OCI-LY7 (cell line): ENCODE data around the gene FAM170B. TPM values are rescaled to one million over a fixed set of nuclear protein-coding genes. Genes with fewer than 3 reads are reported as not detected.

Experiments used
- BruUV-seq: library from RNA; stranded (reverse); fragments of 400-500 nt; replicated peaks from 2 replicates; lab custom pipeline; 2021; lab: Mats Ljungman, UMichigan
- CTCF ChIA-PET: fragments of 300-600 bp; sonication (Branson Sonifier 250); formaldehyde crosslinking; loops from one replicate; lab custom pipeline; 2022; ENCODE audit warnings: antibody characterized with exemption; ENCODE audit not compliant: unreplicated experiment; lab: Charles Lee
- POLR2A ChIA-PET: fragments of 300-600 bp; sonication (Branson Sonifier 250); formaldehyde crosslinking; loops from one replicate; lab custom pipeline; 2022; ENCODE audit warnings: antibody characterized with exemption; lab: Charles Lee
- DNase-seq: peaks from one replicate; pipeline ENCODE4 v3.0.0-alpha.2; 2015; ENCODE audit warnings: low spot score
- H2AFZ ChIP-seq: fragments of 200-600 bp; sonication (generic), shearing (Covaris generic); 2 replicates; pipeline ENCODE4 v1.6.1; 2014; ENCODE audit warnings: mild to moderate bottlenecking, antibody characterized with exemption, low read length, moderate library complexity
- H3K27ac ChIP-seq: fragments of 200-600 bp; sonication (generic); 2 replicates; pipeline ENCODE4 v1.5.1; 2014; ENCODE audit warnings: mixed run types, low read depth, mild to moderate bottlenecking, moderate library complexity, low read length, inconsistent platforms; ENCODE audit not compliant: poor library complexity, severe bottlenecking
- H3K36me3 ChIP-seq: fragments of 200-600 bp; sonication (generic); 2 replicates; pipeline ENCODE4 v1.6.1; 2014; ENCODE audit warnings: mild to moderate bottlenecking, antibody characterized with exemption, low read length, moderate library complexity, mixed read lengths; ENCODE audit not compliant: insufficient read depth
- H3K4me1 ChIP-seq: fragments of 200-600 bp; sonication (generic); 2 replicates; pipeline ENCODE4 v1.5.1; 2014; ENCODE audit warnings: mild to moderate bottlenecking, low read length; ENCODE audit not compliant: insufficient read depth, poor library complexity, severe bottlenecking
- H3K4me2 ChIP-seq: fragments of 200-600 bp; sonication (generic); 2 replicates; pipeline ENCODE4 v1.6.1; 2014; ENCODE audit warnings: mild to moderate bottlenecking, low read length
- H3K4me3 ChIP-seq: fragments of 200-600 bp; sonication (generic); 2 replicates; pipeline ENCODE4 v1.5.1; 2014; ENCODE audit warnings: mild to moderate bottlenecking, low read depth, low read length; ENCODE audit not compliant: poor library complexity, severe bottlenecking
- H3K79me2 ChIP-seq: fragments of 200-600 bp; sonication (generic); 2 replicates; pipeline ENCODE4 v1.6.1; 2016; ENCODE audit warnings: low read depth, mild to moderate bottlenecking, low read length, moderate library complexity, mixed read lengths; ENCODE audit not compliant: insufficient read depth
- H3K9me2 ChIP-seq: fragments of 200-600 bp; sonication (generic); 2 replicates; pipeline ENCODE4 v1.6.1; 2016; ENCODE audit warnings: mild to moderate bottlenecking, low read length, mixed read lengths; ENCODE audit not compliant: insufficient read depth
- H3K9me3 ChIP-seq: fragments of 200-600 bp; sonication (generic); 2 replicates; pipeline ENCODE4 v1.6.1; 2014; ENCODE audit warnings: mild to moderate bottlenecking, mixed run types, low read length, mixed read lengths
- H4K20me1 ChIP-seq: fragments of 200-600 bp; sonication (generic); 2 replicates; pipeline ENCODE4 v1.6.1; 2014; ENCODE audit warnings: mild to moderate bottlenecking, antibody characterized with exemption, low read length, moderate library complexity, mixed read lengths; ENCODE audit not compliant: insufficient read depth
- EZH2phosphoT487 ChIP-seq: fragments of 200-600 bp; sonication (generic); IDR thresholded peaks from 2 replicates; pipeline ENCODE4 v1.6.1; 2018; ENCODE audit warnings: low read depth, borderline replicate concordance, mild to moderate bottlenecking, mixed run types, antibody characterized with exemption, low read length, moderate library complexity, mixed read lengths
- intact Hi-C: fragments of 100-400 bp; cut with micrococcal nuclease; formaldehyde crosslinking; loops from one replicate; pipeline ENCODE4 v1.10.0; 2022; ENCODE audit not compliant: unreplicated experiment
- total RNA-seq, 2 experiments: library from RNA; depleted of rRNA in 1 of 2; stranded (reverse); fragments of >200 nt in 1 of 2; shearing (Covaris generic) in 1 of 2; gene quantifications; 2 replicates each; pipeline ENCODE4 v1.2.3, GENCODE V29; 2014 to 2022
- TF ChIP-seq, protein P1 (sequence below): fragments of 200-600 bp; sonication (generic); conservative IDR thresholded peaks from 2 replicates; pipeline ENCODE4 v1.5.1; 2014; ENCODE audit warnings: mild to moderate bottlenecking, antibody characterized with exemption, low read length, moderate library complexity, mixed read lengths

FAM170B gene
- total RNA-seq, 2 experiments from 2014 or later = 0.23 to 0.38 TPM

DNA sequence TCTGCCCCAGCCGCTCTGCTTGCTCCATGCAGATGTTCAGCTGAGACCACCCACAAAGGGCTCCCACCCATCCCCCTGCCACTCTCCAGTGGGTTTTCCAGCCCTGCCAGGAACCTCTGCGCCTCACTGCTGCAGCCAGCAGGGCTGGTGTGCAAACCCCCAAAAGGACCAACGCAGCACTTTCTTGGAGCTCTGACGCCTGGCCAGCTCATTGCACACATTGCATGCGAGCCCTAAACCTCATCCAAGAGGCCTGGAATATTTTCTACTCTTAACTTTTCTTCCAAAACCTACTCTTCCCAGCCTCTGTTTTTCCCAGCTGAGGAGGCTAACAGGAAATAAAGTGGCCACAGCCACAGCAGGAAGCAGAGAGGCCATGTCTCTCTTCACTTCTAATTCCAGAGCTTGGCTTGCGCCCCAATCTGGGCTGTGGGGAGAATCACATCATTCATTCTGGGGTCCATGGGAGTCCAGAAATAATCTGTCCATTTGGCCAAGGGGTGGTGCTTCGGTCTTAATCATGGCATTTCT is 4.6 kb upstream of the FAM170B start:
- peaks cover 7% of the 10 kb centered on the region; the same call in 1 of the 2 replicates for H3K36me3 ChIP-seq
- no peaks in the 10 kb centered on the region for H3K9me2 ChIP-seq
- DNase-seq = no peak
- CTCF ChIA-PET = no interaction called here
- POLR2A ChIA-PET = no interaction called here
- BruUV-seq = no TSS peak
- TF ChIP-seq EZH2phosphoT487 = no peak
- TF ChIP-seq, protein P1, sequence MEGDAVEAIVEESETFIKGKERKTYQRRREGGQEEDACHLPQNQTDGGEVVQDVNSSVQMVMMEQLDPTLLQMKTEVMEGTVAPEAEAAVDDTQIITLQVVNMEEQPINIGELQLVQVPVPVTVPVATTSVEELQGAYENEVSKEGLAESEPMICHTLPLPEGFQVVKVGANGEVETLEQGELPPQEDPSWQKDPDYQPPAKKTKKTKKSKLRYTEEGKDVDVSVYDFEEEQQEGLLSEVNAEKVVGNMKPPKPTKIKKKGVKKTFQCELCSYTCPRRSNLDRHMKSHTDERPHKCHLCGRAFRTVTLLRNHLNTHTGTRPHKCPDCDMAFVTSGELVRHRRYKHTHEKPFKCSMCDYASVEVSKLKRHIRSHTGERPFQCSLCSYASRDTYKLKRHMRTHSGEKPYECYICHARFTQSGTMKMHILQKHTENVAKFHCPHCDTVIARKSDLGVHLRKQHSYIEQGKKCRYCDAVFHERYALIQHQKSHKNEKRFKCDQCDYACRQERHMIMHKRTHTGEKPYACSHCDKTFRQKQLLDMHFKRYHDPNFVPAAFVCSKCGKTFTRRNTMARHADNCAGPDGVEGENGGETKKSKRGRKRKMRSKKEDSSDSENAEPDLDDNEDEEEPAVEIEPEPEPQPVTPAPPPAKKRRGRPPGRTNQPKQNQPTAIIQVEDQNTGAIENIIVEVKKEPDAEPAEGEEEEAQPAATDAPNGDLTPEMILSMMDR = no peak
- H3K4me2 ChIP-seq = no peak overlapping the region
- H3K4me1 ChIP-seq = peaks cover 56% of the 10 kb centered on the region
- intact Hi-C loops = no loop called here
- H3K27ac ChIP-seq = no peak overlapping the region
- H3K4me3 ChIP-seq = no peak overlapping the region
- H3K79me2 ChIP-seq = no peaks in the 10 kb centered on the region
- H4K20me1 ChIP-seq = no peaks in the 10 kb centered on the region
- H3K9me3 ChIP-seq = peaks cover 11% of the 10 kb centered on the region; the same call in 1 of the 2 replicates
- H2AFZ ChIP-seq = no peak overlapping the region

- POLR2A ChIA-PET = interaction anchor here (1.2 kb wide), 1 partner anchor 9 kb away, joined by 3 read pairs; no protein-coding TSS in a partner anchor
- peaks cover 7% of the 10 kb centered on the region; the same call in 1 of the 2 replicates for H3K36me3 ChIP-seq
- BruUV-seq = no TSS peak
- DNase-seq = no peak
- peaks cover 11% of the 10 kb centered on the region; the same call in 1 of the 2 replicates for H3K9me3 ChIP-seq
- TF ChIP-seq, protein P1 = no peak
- no peak for TF ChIP-seq EZH2phosphoT487
- H3K27ac ChIP-seq = peak overlapping the region; percentile 87
- intact Hi-C loops = loop anchor here (1.0 kb wide), 1 partner anchor 83 kb away; no protein-coding TSS in a partner anchor
- H3K4me1 ChIP-seq = peaks cover 40% of the 10 kb centered on the region
- H3K9me2 ChIP-seq = no peaks in the 10 kb centered on the region
- peak overlapping the region; percentile 90; the same call in 1 of the 2 replicates for H2AFZ ChIP-seq
- H4K20me1 ChIP-seq = no peaks in the 10 kb centered on the region
- CTCF ChIA-PET = no interaction called here
- no peaks in the 10 kb centered on the region for H3K79me2 ChIP-seq
- H3K4me2 ChIP-seq = peak overlapping the region; percentile 64
- peak overlapping the region; percentile 36 for H3K4me3 ChIP-seq
These were observed 2.7 kb upstream of the FAM170B start for GRCh38 chr10:49136525-49136924.
